Neural cell (in vitro differentiated cells): ENCODE measurements around the gene VWF. TPM values are rescaled to one million over a fixed set of nuclear protein-coding genes. Genes with fewer than 3 reads are reported as not detected.

Experiments used
- H2AFZ ChIP-seq: fragments of 200-600, 300-800 bp; sonication (generic), shearing (Covaris generic); 2 replicates; pipeline ENCODE4 v1.6.0; 2014; ENCODE audit warnings: low read depth, mild to moderate bottlenecking, antibody characterized with exemption, low read length, moderate library complexity
- H3F3A ChIP-seq: fragments of 200-600 bp; shearing (Covaris generic); 2 replicates; pipeline ENCODE4 v1.6.1; 2016; ENCODE audit warnings: mild to moderate bottlenecking, moderate library complexity, mixed read lengths, antibody characterized with exemption, low read length; ENCODE audit not compliant: insufficient read depth, poor library complexity, severe bottlenecking
- H3K27ac ChIP-seq: fragments of 200-600, 300-800 bp; sonication (generic), shearing (Covaris generic); 2 replicates; pipeline ENCODE4 v1.5.1; 2014; ENCODE audit warnings: mild to moderate bottlenecking, low read length, moderate library complexity
- H3K27me3 ChIP-seq: fragments of 300-800, 200-600 bp; sonication (generic), shearing (Covaris generic); 2 replicates; pipeline ENCODE4 v1.6.0; 2014; ENCODE audit warnings: mild to moderate bottlenecking, low read depth, low read length, moderate library complexity; ENCODE audit not compliant: insufficient read depth
- H3K36me3 ChIP-seq: fragments of 300-800, 200-600 bp; sonication (generic), shearing (Covaris generic); 2 replicates; pipeline ENCODE4 v1.5.1; 2014; ENCODE audit warnings: mild to moderate bottlenecking, antibody characterized with exemption, low read length, moderate library complexity; ENCODE audit not compliant: insufficient read depth
- H3K4me2 ChIP-seq: fragments of 300-800, 200-600 bp; sonication (generic), shearing (Covaris generic); 2 replicates; pipeline ENCODE4 v1.6.0; 2014; ENCODE audit warnings: mild to moderate bottlenecking, low read length
- H3K4me3 ChIP-seq: fragments of 300-800, 200-600 bp; sonication (generic), shearing (Covaris generic); 2 replicates; pipeline ENCODE4 v1.5.1; 2014; ENCODE audit warnings: mild to moderate bottlenecking, low read length, moderate library complexity
- H3K79me2 ChIP-seq: fragments of 200-600 bp; shearing (Covaris generic); replicated peaks from 2 replicates; pipeline ENCODE4 v1.6.0; 2014; ENCODE audit warnings: mild to moderate bottlenecking, low read length, moderate library complexity; ENCODE audit not compliant: insufficient read depth
- H3K9ac ChIP-seq: fragments of 300-800, 200-600 bp; sonication (generic), shearing (Covaris generic); 2 replicates; pipeline ENCODE4 v1.6.1; 2016; ENCODE audit warnings: mild to moderate bottlenecking, low read length, mixed read lengths
- H3K9me2 ChIP-seq: fragments of 200-600 bp; shearing (Covaris generic); 2 replicates; pipeline ENCODE4 v1.6.1; 2016; ENCODE audit warnings: mild to moderate bottlenecking, low read length, mixed read lengths; ENCODE audit not compliant: insufficient read depth
- H3K9me3 ChIP-seq: fragments of 200-600, 300-800 bp; sonication (generic), shearing (Covaris generic); 2 replicates; pipeline ENCODE4 v1.6.1; 2016; ENCODE audit warnings: mild to moderate bottlenecking, mixed run types, low read length, moderate library complexity, mixed read lengths
- H4K20me1 ChIP-seq: fragments of 200-600 bp; shearing (Covaris generic); 2 replicates; pipeline ENCODE4 v1.6.1; 2016; ENCODE audit warnings: mild to moderate bottlenecking, mixed run types; ENCODE audit not compliant: insufficient read depth
- EP300 ChIP-seq: fragments of 450-650 bp; conservative IDR thresholded peaks from 2 replicates; pipeline ENCODE4 v1.6.1; 2014; ENCODE audit warnings: antibody characterized with exemption, mild to moderate bottlenecking, moderate library complexity; ENCODE audit not compliant: poor library complexity, severe bottlenecking
- EZH2 ChIP-seq: fragments of 200-600, 300-800 bp; shearing (Covaris generic), sonication (generic); IDR thresholded peaks from 2 replicates; pipeline ENCODE4 v1.6.1; 2014; ENCODE audit warnings: antibody characterized with exemption, low read length, borderline replicate concordance, mild to moderate bottlenecking; ENCODE audit not compliant: insufficient read depth, poor library complexity, severe bottlenecking
- MXI1 ChIP-seq: fragments of 450-650 bp; conservative IDR thresholded peaks from 2 replicates; pipeline ENCODE4 v1.6.1; 2014; ENCODE audit warnings: antibody characterized with exemption, mild to moderate bottlenecking; ENCODE audit not compliant: poor library complexity, severe bottlenecking
- POLR2AphosphoS5 ChIP-seq: IDR thresholded peaks from 2 replicates; pipeline ENCODE4 v1.6.1; 2012
- RAD21 ChIP-seq: fragments of 450-650 bp; conservative IDR thresholded peaks from 2 replicates; pipeline ENCODE4 v1.6.1; 2014; ENCODE audit warnings: antibody characterized with exemption, mild to moderate bottlenecking, moderate library complexity
- SMC3 ChIP-seq: fragments of 450-650 bp; conservative IDR thresholded peaks from 2 replicates; pipeline ENCODE4 v1.6.1; 2014; ENCODE audit warnings: antibody characterized with exemption, mild to moderate bottlenecking, moderate library complexity; ENCODE audit not compliant: poor library complexity
- TAF1 ChIP-seq: IDR thresholded peaks from 2 replicates; pipeline ENCODE4 v1.6.1; 2012; ENCODE audit warnings: low read depth
- polyA plus RNA-seq: library from polyadenylated mRNA; depleted of rRNA; stranded (reverse); fragments of >200 nt; gene quantifications from 2 replicates; pipeline ENCODE4 v1.2.3, GENCODE V29; 2014
- TF ChIP-seq, protein P1 (sequence below): fragments of 450-650 bp; IDR thresholded peaks from 2 replicates; pipeline ENCODE4 v1.5.1; 2014; ENCODE audit warnings: antibody characterized with exemption, mild to moderate bottlenecking, moderate library complexity; ENCODE audit not compliant: poor library complexity, severe bottlenecking
- TF ChIP-seq, protein P2 (sequence below): IDR thresholded peaks from 2 replicates; pipeline ENCODE4 v1.6.1; 2012; ENCODE audit warnings: borderline replicate concordance

The VWF gene
- polyA plus RNA-seq, 1 donor from 2014 or later = not detected

DNA sequence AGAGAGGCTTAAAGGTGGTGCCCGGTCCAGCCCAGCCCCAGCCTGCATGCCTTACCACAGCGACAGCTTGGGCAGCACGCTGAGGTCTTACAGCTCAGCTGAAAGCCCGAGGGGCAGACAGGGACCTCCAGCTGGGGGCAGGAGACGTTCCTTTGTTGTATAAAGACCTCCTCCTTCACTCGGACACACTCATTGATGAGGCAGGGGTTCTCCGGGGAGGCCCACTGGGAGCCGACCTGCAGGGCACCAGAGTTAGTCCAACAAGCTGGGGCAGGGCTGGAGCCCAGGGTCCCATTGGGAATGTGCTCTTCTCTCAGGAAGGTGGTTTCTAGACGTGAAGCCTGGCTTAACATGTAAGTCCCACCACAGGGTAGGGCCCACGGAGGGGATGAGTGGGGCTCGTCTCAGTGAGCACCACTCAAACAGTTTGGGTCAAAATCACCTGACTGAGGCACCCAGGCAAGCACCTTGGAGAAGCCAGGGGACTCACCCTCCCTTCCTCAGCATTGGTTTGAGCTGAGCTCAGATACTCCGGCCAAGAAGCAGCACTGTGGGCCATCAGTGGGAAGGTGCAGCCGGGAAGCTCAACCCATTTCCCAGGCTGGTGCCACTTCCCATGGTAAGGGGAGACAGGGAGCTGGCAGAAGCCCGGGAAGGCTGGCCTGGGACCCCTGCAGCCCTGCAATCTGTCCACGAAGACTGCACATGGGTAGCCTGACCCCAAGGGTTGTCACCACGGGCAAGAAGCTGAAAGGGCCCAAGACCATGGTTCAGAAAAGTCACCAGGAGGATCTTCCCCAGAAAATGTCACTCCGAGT is 155.1 kb downstream of the VWF start:
- Histone ChIP-seq H3K27ac (no peak overlapping the region), H3K9me2 (no peaks in the 10 kb centered on the region), H3K36me3 (no peaks in the 10 kb centered on the region), H3K79me2 (no peaks in the 10 kb centered on the region), H3K4me2 (no peak overlapping the region), H3K27me3 (no peaks in the 10 kb centered on the region), H3K4me3 (no peak overlapping the region), H2AFZ (no peak overlapping the region), H3K9me3 (no peaks in the 10 kb centered on the region), H3K9ac (no peak overlapping the region), H4K20me1 (no peaks in the 10 kb centered on the region), H3F3A (no peaks in the 10 kb centered on the region)
- TF ChIP-seq MXI1 (no peak), TAF1 (no peak), RAD21 (no peak), EZH2 (no peak), SMC3 (no peak), POLR2AphosphoS5 (no peak), EP300 (no peak)
- TF ChIP-seq, protein P1, sequence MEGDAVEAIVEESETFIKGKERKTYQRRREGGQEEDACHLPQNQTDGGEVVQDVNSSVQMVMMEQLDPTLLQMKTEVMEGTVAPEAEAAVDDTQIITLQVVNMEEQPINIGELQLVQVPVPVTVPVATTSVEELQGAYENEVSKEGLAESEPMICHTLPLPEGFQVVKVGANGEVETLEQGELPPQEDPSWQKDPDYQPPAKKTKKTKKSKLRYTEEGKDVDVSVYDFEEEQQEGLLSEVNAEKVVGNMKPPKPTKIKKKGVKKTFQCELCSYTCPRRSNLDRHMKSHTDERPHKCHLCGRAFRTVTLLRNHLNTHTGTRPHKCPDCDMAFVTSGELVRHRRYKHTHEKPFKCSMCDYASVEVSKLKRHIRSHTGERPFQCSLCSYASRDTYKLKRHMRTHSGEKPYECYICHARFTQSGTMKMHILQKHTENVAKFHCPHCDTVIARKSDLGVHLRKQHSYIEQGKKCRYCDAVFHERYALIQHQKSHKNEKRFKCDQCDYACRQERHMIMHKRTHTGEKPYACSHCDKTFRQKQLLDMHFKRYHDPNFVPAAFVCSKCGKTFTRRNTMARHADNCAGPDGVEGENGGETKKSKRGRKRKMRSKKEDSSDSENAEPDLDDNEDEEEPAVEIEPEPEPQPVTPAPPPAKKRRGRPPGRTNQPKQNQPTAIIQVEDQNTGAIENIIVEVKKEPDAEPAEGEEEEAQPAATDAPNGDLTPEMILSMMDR = no peak
- TF ChIP-seq, protein P2, sequence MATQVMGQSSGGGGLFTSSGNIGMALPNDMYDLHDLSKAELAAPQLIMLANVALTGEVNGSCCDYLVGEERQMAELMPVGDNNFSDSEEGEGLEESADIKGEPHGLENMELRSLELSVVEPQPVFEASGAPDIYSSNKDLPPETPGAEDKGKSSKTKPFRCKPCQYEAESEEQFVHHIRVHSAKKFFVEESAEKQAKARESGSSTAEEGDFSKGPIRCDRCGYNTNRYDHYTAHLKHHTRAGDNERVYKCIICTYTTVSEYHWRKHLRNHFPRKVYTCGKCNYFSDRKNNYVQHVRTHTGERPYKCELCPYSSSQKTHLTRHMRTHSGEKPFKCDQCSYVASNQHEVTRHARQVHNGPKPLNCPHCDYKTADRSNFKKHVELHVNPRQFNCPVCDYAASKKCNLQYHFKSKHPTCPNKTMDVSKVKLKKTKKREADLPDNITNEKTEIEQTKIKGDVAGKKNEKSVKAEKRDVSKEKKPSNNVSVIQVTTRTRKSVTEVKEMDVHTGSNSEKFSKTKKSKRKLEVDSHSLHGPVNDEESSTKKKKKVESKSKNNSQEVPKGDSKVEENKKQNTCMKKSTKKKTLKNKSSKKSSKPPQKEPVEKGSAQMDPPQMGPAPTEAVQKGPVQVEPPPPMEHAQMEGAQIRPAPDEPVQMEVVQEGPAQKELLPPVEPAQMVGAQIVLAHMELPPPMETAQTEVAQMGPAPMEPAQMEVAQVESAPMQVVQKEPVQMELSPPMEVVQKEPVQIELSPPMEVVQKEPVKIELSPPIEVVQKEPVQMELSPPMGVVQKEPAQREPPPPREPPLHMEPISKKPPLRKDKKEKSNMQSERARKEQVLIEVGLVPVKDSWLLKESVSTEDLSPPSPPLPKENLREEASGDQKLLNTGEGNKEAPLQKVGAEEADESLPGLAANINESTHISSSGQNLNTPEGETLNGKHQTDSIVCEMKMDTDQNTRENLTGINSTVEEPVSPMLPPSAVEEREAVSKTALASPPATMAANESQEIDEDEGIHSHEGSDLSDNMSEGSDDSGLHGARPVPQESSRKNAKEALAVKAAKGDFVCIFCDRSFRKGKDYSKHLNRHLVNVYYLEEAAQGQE = no peak

DNA sequence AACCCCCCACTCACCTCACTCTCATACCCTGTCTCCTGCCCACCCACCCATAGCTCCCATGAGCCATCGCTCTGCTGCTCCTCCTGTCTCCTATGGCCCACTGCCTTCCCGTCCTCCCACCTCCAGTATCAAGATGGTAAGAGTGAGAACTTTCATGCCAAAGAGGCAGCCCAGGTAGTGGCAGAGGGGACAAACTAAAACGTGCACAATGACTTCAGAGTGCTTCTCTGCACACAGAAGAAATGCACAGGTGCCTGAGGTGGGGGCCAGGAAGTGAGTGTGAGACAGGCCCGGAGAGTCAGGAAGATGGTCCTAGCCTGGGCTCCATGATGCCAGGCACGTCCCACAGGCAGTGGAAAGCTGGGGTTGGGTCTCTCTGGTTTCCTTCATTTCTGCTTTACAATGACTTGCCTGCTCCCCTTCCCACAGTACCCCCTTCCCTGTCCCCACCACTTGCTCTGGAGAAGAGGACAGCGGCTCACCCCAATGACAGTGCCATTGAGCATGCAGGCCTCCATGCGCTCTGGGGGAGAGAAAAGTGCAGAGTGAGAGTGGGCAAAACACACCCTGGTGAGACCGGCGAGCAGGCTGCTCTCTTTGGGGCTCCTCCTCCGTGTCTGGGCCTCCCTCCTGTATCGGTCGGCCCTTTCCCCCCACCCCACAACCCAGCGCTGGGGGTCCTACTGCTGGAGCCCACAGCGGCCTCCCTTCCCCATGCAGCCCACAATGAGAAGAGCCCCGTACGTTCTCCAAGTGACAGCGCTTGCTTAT is 156.6 kb downstream of the VWF start:
- H4K20me1 ChIP-seq = no peaks in the 10 kb centered on the region
- no peaks in the 10 kb centered on the region for H3K36me3 ChIP-seq
- H3K9me2 ChIP-seq = no peaks in the 10 kb centered on the region
- no peak overlapping the region for H3K27ac ChIP-seq
- H3K4me3 ChIP-seq = no peak overlapping the region
- H3K9me3 ChIP-seq = no peaks in the 10 kb centered on the region
- no peaks in the 10 kb centered on the region for H3K27me3 ChIP-seq
- H3K79me2 ChIP-seq = no peaks in the 10 kb centered on the region
- H2AFZ ChIP-seq = no peak overlapping the region
- TF ChIP-seq, protein P2 = no peak
- no peaks in the 10 kb centered on the region for H3F3A ChIP-seq
- no peak overlapping the region for H3K9ac ChIP-seq
- no peak overlapping the region for H3K4me2 ChIP-seq
